Measurements from ENCODE around the gene GIPR. TPM values are rescaled to one million over a fixed set of nuclear protein-coding genes. Genes with fewer than 3 reads are reported as not detected.

Gene GIPR
- total RNA-seq, 1 donor = not detected

GRCh38 chr19:45660636-45661035 is 7.4 kb upstream of the GIPR start:
- H3K4me3 ChIP-seq (ENCODE audit: low read depth, low read length) = no peak overlapping the region
- no peak for DNase-seq (ENCODE audit: low read depth)
- TF ChIP-seq, protein P1, sequence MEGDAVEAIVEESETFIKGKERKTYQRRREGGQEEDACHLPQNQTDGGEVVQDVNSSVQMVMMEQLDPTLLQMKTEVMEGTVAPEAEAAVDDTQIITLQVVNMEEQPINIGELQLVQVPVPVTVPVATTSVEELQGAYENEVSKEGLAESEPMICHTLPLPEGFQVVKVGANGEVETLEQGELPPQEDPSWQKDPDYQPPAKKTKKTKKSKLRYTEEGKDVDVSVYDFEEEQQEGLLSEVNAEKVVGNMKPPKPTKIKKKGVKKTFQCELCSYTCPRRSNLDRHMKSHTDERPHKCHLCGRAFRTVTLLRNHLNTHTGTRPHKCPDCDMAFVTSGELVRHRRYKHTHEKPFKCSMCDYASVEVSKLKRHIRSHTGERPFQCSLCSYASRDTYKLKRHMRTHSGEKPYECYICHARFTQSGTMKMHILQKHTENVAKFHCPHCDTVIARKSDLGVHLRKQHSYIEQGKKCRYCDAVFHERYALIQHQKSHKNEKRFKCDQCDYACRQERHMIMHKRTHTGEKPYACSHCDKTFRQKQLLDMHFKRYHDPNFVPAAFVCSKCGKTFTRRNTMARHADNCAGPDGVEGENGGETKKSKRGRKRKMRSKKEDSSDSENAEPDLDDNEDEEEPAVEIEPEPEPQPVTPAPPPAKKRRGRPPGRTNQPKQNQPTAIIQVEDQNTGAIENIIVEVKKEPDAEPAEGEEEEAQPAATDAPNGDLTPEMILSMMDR (IDR thresholded peaks at IDR 0.05; ENCODE audit: insufficient read depth, low read depth, low read length) = no peak

- TF ChIP-seq, protein P1 (IDR thresholded peaks at IDR 0.05; ENCODE audit: insufficient read depth, low read depth, low read length) = no peak
- no peak for DNase-seq (ENCODE audit: low read depth)
- no peak overlapping the region for H3K4me3 ChIP-seq (ENCODE audit: low read depth, low read length)
Measured at GRCh38 chr19:45663800-45664199, 4.2 kb upstream of the GIPR start.

DNA sequence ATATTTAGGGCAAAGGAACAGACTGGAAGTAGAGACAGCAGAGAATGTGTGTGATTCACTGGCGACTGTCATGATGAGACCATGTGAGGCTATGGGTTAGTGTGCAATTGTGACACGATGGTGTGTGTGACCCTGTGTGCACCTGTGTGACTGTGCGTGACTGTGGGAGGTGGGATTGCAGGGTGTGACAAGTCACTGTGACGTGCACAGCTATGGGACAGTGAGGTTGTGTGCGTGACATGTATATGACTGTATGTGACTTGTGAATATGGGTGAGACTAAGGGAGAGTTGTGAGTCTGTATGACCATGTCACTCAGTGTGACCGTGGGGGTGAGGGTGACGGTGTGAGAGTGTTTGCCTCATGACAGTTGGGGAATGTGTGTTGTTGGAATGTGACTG is 3.4 kb upstream of the GIPR start:
- H3K4me3 ChIP-seq (ENCODE audit: low read depth, low read length) = no peak overlapping the region
- no peak for DNase-seq (ENCODE audit: low read depth)
- TF ChIP-seq, protein P1 (IDR thresholded peaks at IDR 0.05; ENCODE audit: insufficient read depth, low read depth, low read length) = no peak

DNA sequence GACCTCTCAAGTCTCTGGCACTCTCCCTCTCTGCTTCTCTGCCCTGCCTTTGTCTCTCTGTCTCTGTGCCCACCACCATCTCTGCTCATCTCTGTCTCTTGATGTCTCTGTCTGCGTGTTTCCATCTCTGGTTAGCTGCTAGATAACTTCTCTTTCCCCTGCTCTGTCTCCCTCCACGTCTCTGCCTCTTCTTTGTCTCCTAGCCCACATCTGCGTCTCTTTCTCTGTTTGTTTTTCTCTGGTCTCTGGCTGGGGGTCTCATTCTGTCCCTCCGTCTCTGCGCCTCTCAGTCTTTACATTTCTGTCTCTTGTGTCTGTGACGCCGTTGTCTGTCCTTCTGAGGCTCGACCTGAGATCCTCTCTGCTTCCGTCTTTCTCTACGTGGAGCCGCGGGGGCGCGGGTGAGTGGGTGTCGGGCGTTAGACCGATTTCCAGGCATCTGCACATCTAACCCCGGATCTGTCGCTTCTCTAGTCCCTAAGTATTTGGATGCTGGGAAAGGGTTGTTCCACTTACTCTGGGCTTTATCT is 386 bp downstream of the GIPR start:
- TF ChIP-seq, protein P1 (IDR thresholded peaks at IDR 0.05; ENCODE audit: insufficient read depth, low read depth, low read length) = no peak
- no peak for DNase-seq (ENCODE audit: low read depth)
- H3K4me3 ChIP-seq (ENCODE audit: low read depth, low read length) = peak overlapping the region; percentile 67

- DNase-seq (ENCODE audit: low read depth) = peak; percentile 88
- TF ChIP-seq, protein P1 (IDR thresholded peaks at IDR 0.05; ENCODE audit: insufficient read depth, low read depth, low read length) = no peak
- peak overlapping the region; percentile 41 for H3K4me3 ChIP-seq (ENCODE audit: low read depth, low read length)
Measured at GRCh38 chr19:45670670-45671453, 2.8 kb downstream of the GIPR start.

GRCh38 chr19:45674946-45675345 is 6.9 kb downstream of the GIPR start:
- H3K4me3 ChIP-seq (ENCODE audit: low read depth, low read length) = no peak overlapping the region
- TF ChIP-seq, protein P1 (IDR thresholded peaks at IDR 0.05; ENCODE audit: insufficient read depth, low read depth, low read length) = no peak
- no peak for DNase-seq (ENCODE audit: low read depth)

All from fibroblast of villous mesenchyme (primary cell).